ENCODE measurements around the gene MAML3.
A peak's percentile ranks its signal among the peaks of the same experiment; 100 is the strongest.

MAML3 gene

GRCh38 chr4:139756391-139757180, 397.4 kb downstream of the MAML3 start:
- no peak for DNase-seq (ENCODE audit: low read depth in 2 of 2)

- DNase-seq (ENCODE audit: low read depth in 2 of 2): no peak
These were observed 399.0 kb downstream of the MAML3 start for GRCh38 chr4:139754938-139755337.

GRCh38 chr4:139753686-139754085, 400.3 kb downstream of the MAML3 start:
- no peak for DNase-seq (ENCODE audit: low read depth in 2 of 2)

- DNase-seq (ENCODE audit: low read depth in 2 of 2): no peak
These were observed 404.0 kb downstream of the MAML3 start for GRCh38 chr4:139749835-139750498.

DNA sequence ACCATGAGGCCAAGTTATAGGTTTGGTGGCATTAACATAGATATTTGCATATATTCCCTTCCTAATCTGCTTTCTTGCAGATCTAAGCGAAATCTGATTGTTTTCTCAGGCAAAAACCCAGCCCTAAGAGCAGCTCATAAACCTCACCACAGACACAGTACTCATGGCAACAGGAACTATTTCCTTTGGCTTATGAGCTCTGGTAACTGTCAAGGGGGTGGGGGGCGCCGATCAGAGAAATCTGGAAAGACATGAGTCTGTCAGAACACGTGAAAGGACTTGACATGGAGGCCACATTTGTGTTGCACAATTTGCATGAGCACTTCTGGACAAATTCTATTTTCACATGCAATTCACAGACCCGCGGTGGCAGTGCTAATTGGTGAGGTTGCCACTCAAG, 404.6 kb downstream of the MAML3 start:
- DNase-seq (ENCODE audit: low read depth in 2 of 2): no peak

GRCh38 chr4:139746431-139747171, 407.4 kb downstream of the MAML3 start:
- DNase-seq (ENCODE audit: low read depth in 2 of 2): no peak

DNA sequence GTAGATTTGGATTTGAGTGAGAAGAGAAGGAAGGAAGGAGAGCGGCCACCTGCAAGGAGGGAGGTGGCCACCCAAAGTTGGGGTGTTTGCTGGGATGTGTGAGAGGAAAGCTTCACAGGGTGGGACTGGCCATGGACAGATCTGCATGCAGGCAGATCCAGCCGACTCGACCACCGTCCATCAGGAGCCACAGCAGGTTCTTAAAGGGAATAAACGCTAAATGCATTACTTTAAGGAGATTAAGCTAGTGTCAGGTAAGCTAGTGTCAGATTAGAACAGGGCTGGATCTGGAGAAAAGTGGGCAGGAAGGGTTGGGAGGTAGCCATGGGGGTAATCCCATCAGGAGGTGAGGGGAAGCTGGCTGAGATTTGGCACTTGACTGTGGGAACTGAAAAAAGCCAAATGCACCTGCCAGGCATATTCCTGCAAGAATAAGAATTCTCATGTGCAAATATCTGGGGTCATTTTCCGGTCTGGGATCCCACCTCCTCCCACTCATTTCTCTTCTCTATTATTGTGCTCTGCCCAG, 408.8 kb downstream of the MAML3 start:
- DNase-seq (ENCODE audit: low read depth in 2 of 2): no peak

GRCh38 chr4:139744232-139744631, 409.8 kb downstream of the MAML3 start:
- no peak for DNase-seq (ENCODE audit: low read depth in 2 of 2)

DNA sequence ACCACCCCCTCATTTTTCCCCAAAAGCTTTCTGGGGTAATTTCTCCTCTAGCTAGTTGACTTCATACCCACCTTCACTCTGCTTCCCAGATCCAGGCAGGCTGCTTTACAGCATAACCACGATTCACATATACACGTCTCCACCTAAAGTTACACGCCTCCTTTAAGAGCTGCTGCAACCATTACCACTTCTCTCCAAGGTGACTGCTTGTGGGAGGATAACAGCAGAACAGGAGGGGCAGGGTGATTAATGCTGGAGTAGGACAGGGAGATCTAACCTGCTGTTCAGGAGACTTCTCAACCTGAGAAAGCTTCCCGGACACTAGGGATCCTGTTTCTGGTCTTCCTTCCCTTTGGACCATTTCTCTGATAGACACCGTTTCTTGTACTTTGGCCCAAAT, 411.0 kb downstream of the MAML3 start:
- DNase-seq (ENCODE audit: low read depth in 2 of 2): no peak

GRCh38 chr4:139740531-139741041, 413.4 kb downstream of the MAML3 start:
- no peak for DNase-seq (ENCODE audit: low read depth in 2 of 2)

DNA sequence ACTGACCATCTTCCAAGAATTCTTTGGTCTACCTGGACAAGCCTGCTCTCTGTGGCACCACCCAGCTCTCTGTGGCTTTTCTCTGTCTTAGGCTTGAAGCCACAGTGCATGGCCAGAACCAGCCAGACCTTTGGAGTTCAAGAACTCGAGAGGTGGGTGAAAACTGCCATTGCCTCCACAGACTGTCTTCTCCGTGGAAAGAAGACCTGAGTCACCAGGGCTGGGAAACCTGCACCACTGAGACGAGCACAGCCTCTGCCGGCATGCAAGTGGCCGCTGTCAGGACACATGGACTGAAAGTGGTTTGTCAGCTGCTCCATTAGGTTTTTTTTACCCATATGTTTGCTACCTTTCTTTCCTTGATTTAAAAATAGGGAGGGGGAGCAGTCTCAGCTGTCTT, 413.9 kb downstream of the MAML3 start:
- DNase-seq (ENCODE audit: low read depth in 2 of 2): no peak

DNA sequence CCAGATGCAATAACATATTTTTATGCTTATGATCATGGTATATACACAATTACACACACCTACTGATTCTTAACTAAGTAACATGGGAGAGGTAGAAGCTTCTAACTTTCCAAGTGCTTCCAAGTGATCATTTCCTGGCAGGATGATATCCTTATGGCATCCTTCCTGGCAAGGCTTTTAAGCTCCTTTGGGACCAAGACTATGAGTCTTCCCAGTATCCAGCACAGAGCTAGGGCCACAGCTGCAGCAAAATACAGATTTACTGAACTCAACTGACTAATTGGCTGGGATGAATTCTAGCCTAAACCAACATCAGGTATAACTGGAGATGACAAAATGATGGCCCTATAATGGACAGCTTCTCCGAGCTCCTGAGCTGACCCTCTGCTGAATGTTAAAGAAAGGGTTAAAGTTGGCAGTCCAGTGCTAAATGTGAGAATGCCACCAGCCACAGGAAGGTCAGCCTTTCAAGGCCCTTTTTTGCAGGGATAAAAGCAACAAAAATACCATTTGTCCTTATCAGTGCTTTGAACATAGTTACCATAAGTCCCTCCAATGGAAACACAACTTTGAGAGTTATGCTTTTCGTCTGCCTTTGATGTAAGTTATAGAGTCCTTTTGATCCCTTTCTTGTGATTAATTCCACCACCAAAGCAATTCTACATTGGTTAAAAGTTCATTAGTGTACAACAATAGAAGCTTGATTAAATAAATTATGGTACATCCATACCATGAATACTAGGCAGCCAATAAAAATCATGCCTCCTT, 415.0 kb downstream of the MAML3 start:
- no peak for DNase-seq (ENCODE audit: low read depth in 2 of 2)

DNA sequence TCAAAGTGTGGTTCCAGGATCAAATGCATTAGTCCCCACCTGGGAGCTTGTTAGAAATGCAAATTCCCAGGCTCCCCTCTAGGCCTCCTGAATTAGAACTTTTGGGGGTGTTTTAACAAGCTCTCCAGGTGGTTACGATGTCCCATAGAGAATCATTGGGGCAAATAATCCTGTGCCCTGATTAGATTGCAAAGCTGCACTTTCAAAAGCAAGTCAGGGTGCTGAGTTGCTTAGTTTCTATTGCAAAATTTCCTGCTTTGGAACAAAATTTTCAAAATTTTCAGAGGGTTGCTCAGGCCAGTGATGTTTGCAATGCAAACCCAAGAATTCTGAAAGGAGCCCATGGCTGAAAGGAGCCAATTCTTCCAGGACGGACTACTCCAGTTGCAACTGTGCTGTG, 417.3 kb downstream of the MAML3 start:
- no peak for DNase-seq (ENCODE audit: low read depth in 2 of 2)

- DNase-seq (ENCODE audit: low read depth in 2 of 2): no peak
These were observed 417.7 kb downstream of the MAML3 start for GRCh38 chr4:139736274-139736660.

DNA sequence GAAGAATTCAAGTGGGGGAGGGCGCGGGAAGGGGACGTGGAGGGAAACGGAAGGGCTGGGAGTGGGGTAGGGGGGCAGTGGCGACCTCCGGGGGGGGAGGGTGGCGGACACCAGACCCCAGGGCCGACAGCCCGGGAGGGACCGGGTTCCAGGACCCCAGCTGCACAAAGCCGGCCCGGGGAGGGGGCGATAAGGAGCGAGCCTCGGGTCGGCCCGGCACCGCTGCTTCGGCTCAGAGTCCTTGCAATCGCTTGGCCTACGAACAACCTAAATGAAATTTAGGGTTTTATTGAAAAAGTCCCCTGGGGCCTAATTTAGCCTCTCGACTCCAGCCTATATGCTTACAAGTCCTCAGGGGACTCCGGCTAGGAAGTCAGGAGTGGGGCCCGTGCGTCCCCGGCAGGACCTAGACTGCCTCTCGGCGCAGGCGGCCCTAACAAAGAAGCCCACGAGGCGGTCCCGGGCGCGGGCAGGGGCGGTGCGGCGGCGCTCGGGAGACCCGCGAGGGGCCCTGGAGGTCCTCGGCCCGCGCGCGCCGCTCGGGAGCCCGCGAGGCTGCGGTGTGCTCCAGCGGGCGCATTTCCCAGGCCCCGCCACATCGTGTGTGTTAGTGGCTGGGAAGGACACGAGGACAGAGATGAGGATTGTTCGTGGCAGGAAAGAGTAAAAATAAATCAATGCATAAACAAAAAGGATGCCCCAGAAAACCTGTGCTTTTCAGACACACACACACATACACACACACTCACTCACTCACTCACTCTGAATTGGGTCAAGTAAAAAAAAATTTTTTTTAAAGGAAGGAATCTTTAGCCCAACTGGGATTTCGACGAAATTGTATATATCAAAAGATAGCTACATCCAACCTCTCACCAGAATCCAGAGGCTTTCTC, 418.4 kb downstream of the MAML3 start:
- no peak for DNase-seq (ENCODE audit: low read depth in 2 of 2)

DNA sequence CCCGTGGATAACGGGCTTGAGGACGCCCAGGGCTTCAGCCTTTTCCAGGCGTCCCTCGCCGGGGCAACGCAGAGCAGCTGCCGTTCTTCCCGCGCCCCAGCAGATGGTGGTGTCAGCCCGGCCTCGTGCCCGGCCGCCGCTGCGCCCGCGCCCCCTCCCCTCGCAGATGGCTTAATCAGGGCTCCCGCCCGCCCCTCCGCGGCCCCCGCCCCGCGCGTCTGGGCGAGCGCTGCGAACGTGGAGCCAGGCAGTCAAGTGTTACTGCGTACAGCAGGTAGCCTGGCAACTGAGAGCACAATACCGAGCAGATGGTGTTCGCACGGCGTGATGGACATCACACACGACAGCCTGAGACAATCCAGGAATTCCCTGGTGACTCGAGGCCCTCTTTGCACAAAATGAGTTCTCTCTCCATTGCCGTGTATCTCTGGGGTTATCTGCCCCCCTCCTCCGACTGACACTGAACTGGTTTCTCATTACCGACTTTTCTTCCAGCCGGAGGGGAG, 419.1 kb downstream of the MAML3 start:
- DNase-seq (ENCODE audit: low read depth in 2 of 2): peak; percentile 23 to 52

- no peak for DNase-seq (ENCODE audit: low read depth in 2 of 2)
These were observed 419.6 kb downstream of the MAML3 start for GRCh38 chr4:139734201-139734874.

DNA sequence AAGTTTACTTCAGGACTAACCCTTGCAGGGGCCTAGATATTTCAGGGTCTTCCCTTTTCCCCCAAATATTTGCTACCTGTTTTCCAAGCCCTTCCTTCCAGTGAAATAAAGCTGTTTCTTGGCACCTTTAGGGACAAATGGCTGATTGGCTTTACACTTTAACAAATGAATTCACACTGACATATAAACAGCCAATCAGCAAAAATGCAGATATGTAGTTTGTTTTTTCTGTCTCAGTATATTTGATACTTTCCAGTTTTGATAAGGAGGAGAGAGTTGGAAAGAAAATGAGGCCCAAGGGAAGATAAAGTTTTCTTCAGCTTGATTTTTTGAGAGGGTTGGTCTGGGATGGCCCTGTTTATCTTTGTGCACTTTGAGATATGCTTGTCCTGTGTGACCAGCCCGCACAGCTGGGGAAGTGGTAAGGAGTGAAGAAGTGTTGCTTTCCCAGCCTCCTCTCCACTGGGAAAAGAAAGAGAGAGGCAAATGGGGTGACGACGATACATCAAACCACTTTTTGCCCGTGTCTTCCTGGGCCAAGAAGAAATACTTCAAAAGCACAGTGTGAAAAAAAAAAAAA, 420.9 kb downstream of the MAML3 start:
- DNase-seq (ENCODE audit: low read depth in 2 of 2): no peak

DNA sequence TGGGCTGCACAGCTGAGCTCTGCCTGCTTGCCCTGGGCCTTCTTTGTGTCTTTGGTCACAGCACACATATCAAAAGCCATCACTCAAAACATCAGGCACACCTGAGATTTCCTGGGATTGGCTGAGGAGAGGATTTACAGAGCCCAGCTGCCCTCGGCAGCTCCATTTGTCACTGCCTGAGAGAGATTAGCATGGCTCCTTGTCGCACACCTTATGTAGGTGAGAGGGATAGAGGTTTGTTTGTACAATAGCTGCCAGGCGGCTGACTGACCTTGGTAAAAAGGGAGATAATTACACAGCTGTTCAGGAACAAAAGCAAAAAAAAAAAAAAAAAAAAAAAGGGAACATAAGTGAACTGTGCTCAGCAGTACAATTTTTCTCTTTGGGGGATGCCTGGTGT, 425.1 kb downstream of the MAML3 start:
- no peak for DNase-seq (ENCODE audit: low read depth in 2 of 2)
